GF-D8 (cell line): ENCODE data around the gene ACSM5.
"Not testable (repeated sequence)": the region's sequence is repeated elsewhere in the genome, so short reads cannot be mapped to it uniquely, and the experiment has no call there.

Experiments
- DNase-seq: peaks from one replicate; lab custom pipeline; 2025; lab: John Stamatoyannopoulos, UW

ACSM5 gene

GRCh38 chr16:20399185-20399584, 10.1 kb upstream of the ACSM5 start:
- DNase-seq = no peak

DNA sequence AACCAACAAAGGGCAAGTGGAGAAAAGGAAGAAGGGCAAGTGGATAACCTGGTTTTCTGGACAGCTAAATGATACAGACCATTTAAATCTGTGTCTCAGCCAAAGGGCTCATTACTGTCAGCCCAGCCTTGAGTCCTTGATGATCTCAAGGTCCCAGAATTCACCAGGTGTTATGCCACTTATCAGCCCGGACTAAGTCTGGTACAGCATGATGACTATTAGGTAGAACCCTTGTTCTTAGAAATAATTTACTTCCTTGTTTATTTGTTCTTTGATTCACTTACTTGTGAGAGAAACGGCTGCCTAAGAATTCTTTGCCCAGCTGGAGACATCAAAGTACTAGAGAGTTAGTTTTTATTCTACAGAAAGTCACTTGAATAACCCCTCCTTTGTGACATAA, 8.3 kb upstream of the ACSM5 start:
- no peak for DNase-seq

GRCh38 chr16:20401475-20402016, 7.8 kb upstream of the ACSM5 start:
- DNase-seq = no peak

DNA sequence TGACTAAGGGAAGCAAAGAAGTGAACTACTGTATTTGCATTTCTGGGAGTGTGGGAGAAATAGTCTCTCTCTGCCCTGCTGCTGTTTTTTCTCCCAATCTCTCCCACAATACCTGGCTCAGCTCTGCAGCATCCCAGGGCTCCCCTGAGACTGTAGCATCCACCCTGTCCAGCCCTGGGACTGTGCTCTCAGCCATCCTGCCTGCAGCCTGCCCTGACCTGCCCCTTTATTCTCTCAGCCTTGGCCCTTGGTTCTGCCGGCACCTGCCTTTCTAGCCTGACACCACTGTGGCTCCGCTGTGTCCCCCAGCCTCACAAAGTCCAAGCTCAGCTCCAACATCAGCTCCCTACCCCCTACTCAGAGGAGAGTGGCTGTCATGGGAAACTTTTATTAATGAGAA, 6.7 kb upstream of the ACSM5 start:
- DNase-seq = no peak

DNA sequence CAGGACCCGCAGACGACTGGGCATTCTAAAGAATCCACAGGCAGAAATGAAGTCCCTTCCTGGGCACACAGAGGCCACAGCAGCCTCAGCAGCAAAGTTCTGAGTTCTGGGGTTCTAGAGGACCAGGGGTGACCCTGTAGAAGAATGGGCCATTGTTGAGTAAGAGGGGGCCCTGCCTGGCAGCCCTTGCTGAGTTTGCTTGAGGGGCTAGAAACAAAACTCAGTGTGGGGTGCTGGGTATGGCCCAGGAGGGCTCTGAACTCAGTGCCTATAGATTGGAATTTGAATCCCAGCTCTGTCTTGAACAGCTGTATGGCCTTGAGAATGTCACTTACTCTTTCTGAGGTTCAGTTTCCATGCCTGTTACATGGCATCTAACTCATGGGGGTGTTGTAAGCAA, 4.7 kb upstream of the ACSM5 start, which contains the start of gene PDILT:
PDILT (minus strand) TSS at position 101 of the 400 bp plus-strand sequence. CDS start 5,437 bp downstream, outside the sequence.
- DNase-seq = no peak

- DNase-seq = no peak
Observed at GRCh38 chr16:20410121-20410723, 888 bp downstream of the ACSM5 start.

- DNase-seq = no peak
Observed at GRCh38 chr16:20411055-20411454, 1.7 kb downstream of the ACSM5 start.

DNA sequence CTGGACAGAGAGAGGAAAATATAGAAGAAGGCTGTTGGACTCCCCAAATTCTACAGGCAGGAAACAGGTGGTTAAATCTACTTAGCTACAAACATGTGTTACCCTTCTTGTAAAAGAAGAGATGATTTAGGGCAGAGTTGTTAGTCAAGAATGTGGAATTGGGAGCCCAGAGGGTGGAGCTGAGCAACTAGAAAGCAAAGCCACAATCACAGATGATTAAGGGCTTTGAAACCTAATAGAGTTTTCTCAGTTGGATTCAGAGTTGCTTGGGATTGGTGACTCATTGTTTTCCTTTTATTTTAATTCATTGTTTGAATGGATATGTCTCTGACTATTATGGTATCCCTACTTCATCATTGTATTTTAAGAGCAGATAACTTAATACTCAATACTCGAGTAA, 6.2 kb downstream of the ACSM5 start:
- no peak for DNase-seq

DNA sequence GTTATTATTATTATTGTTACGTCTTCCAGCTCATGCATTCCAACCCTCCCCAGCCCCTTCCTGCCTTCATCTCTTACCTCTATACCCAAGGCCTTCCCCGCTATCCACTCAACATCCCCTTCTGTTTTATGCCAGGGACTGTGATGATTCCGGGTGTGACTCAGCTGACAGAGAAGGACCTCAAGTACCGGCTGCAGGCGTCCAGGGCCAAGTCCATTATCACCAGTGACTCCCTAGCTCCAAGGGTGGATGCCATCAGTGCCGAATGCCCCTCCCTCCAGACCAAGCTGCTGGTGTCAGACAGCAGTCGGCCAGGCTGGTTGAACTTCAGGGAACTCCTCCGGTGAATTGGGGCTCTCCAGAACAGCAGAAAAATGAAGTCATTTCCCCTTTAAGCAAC, 9.8 kb downstream of the ACSM5 start:
- not testable (repeated sequence) for DNase-seq

DNA sequence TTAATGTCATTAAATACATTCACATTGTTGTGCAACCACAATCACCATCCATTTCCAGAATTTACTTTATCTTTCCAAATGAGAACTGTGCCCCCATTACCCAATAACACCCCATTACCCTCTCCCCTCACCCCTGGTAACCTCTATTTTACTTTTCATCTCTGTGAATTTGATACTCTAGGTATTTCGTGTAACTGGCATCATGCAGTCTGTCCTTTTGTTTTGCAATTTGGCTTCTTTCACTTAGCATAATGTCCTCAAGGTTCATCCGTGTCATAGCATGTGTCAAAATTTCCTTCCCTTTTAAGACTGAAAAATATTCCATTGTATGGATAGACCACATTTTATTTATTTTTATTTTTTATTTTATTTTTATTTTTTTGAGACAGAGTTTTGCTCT, 12.4 kb downstream of the ACSM5 start:
- not testable (repeated sequence) for DNase-seq

DNA sequence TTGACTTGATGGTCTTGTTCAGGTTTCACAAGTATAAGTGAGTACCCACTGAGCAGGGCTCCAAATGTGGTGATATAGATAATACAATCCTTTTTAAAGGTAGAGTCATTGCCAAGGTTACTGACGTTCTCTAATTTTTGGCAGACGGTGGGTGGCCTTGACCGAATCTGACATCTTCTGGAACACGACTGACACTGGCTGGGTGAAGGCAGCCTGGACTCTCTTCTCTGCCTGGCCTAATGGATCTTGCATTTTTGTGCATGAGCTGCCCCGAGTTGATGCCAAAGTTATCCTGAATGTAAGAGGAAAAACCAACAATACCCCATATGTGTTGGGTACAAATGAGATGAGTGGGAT, 14.4 kb downstream of the ACSM5 start:
- DNase-seq = not testable (repeated sequence)

DNA sequence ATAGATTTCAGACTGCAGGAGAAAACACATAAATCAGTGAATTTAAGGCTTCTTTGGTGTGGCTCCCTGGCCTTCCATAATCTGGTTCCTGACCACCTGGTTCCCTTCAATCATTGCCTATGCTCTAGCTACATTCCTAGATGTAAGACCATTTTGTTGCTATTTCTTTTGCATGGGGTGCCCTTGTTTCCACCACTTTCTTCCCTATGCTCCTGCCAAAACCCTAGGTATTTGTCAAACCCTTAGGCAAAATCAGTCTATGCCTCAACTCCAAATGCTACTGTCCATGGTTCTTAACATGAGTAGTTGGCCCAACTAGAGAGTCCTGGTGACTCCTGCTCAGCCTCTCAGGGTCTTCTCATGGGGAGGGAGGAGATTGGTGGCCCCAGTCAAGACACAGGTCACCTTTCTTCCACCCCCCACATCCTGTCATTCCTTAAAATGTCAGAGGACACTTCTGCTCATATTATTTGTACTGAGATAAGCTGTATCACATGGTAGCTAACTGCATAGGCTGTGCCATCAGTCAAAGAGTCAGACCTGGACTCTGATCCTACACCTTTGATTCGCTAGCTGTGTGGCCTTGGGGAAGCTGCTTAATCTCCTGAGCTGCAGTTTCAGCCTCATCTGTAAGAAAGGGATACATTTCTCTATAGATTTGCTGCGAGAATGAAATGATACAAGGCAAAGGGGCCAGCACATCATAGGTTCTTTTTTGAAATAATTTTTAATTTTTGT, 15.0 kb downstream of the ACSM5 start:
- DNase-seq = no peak

GRCh38 chr16:20427401-20427797, 18.1 kb downstream of the ACSM5 start:
- not testable (repeated sequence) for DNase-seq

DNA sequence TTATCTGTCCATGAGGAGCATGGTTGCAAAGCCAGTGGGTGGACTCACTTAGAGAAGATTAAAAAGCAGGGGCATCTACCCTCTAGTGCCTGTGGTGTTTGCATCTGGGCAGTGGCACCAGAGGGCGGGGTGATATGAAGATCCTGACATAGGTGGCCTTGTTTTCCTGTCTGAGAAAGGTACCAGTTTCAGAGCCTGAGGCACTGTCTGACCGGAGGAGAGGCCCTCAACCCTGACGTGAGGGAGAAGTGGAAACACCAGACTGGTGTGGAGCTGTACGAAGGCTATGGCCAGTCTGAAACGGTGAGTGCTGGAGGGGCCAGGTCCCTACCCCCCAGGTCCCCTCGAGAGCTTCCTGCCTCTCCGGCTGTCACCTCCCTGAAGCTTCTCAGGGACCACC, 20.2 kb downstream of the ACSM5 start:
- DNase-seq = not testable (repeated sequence)

GRCh38 chr16:20430480-20430879, 21.1 kb downstream of the ACSM5 start:
- not testable (repeated sequence) for DNase-seq

DNA sequence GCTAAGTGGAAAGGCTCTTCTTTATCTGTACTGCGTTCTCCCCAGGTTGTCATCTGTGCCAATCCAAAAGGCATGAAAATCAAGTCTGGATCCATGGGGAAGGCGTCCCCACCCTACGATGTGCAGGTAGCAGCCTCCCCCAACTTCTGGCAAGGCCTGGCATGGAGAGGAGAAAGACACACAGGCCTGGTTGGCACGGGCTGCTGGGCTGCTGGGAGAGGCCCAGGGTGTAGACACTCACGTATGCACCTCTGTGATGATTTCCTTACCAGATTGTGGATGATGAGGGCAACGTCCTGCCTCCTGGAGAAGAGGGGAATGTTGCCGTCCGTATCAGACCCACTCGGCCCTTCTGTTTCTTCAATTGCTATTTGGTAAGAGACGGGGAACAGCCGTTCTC, 21.6 kb downstream of the ACSM5 start:
- no peak for DNase-seq

DNA sequence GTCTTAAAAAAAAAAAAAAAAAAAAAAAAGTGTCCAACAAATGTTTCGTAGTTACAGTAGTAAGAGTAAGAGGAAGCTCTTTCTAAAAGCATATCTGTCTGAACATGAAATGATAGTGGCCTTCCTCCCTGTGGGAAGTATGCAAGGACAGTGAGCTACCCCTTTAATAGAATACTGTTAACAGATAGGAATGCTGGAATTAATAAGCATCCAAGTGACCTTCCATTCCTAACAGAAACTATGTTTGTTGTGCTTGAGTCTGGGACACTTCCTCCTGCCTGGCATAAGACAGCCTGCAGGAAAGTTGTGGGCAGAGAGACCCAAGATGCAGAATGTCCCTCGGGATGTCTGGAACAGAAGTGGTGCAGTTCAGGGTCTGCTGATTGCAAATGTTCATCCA, 29.6 kb downstream of the ACSM5 start:
- not testable (repeated sequence) for DNase-seq

- not testable (repeated sequence) for DNase-seq
Observed at GRCh38 chr16:20439820-20440231, 30.5 kb downstream of the ACSM5 start.

DNA sequence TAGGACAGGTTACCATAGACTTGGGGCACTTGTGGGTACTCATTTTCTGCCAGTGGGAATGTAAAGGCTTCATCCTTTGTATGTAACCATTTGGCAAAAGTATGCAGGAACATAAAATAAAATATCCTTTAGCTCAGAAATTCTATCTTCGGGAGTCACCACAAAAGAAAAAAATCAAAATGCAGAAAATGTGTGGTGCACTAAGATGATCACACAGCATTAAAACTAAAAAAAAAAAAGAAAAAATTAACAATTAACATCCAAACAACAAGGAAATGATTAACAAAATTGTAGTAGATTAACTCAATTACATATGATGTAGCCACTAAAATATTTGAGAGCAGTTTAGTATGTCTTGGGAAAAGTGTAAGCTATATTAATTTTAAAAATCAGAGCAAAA, 31.4 kb downstream of the ACSM5 start:
- not testable (repeated sequence) for DNase-seq

- DNase-seq = no peak
Observed at GRCh38 chr16:20441191-20441590, 31.9 kb downstream of the ACSM5 start.

DNA sequence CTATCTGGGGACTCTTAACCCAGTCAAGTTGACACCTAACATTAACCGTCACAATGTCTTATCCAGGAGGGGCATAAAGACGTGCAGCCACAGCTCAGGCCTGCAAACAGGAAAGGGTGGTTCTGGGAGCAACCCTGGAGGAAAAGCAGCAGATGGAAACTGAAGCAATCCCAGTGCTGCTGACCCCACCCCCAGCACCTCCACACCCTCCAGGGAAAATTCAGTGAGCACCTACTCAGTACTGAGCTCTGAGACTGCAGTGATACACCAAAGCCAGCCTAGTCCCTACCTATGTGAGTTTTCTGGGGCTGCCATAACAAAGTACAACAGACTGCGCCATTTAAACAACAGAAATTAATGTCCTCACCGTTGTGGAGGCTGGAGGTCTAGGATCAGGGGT, 32.5 kb downstream of the ACSM5 start:
- DNase-seq = not testable (repeated sequence)

GRCh38 chr16:20446652-20447393, 37.5 kb downstream of the ACSM5 start:
- DNase-seq = not testable (repeated sequence)

DNA sequence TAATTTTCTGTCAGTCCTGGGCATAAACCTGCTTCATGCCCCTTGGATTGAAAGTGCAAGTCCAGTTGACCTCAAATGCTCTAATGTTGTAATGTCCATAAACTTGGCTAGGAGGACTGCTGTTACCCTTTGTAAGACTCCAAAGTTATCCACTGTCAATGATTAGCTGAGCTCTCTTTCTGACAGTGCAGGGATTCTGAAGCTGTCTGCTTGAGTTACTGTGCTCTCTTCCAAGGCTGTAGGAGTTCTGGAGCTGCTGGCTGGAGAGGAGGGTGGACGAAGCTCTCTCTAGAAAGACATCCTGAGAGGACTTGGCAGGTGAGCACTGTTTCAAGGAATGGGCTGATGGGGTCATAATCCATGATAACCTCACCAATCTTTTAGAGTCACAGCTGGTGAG, 42.0 kb downstream of the ACSM5 start, which contains the start of gene ACSM2A:
ACSM2A (plus strand) TSS at position 158 of the 400 bp plus-strand sequence. CDS start 8,594 bp downstream, outside the sequence.
- DNase-seq = not testable (repeated sequence)
